Measurements from ENCODE around the gene SUMF1. TPM values are rescaled to one million over a fixed set of nuclear protein-coding genes. Genes with fewer than 3 reads are reported as not detected.
"Not testable (repeated sequence)": the region's sequence is repeated elsewhere in the genome, so short reads cannot be mapped to it uniquely, and the experiment has no call there.

SUMF1 gene
- polyA plus RNA-seq, 1 donor (not counting 4 experiments of a cell fraction or from before 2014, with no cell fraction given) = 36.1 TPM

DNA sequence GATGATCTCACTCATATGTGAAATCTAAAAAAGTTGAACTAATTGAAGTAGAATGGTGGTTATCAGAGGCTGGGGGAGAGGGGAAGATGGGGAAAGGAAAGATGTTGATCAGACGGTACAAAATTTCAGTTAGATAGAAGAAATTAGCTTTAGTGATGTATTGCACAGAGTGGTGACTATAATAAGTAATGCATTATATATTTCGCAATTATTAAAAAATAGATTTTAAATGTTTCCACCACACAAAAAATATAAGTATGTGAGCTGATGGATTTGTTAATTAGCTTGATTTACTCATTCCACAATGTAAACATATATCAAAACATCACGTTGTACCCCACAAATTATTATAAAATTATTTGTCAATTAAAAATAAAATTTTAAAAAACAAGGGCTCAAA is 8.1 kb downstream of the SUMF1 start:
- dilution Hi-C loops (cut with MboI; ENCODE audit: extremely low pct_ligation_motif_present, low sequenced_read_pairs) = no loop called here
- no peaks in the 10 kb centered on the region for H3K36me3 ChIP-seq (ENCODE audit: control insufficient read depth in 2 of 2, extremely low read depth in 1 of 2, insufficient read depth in 2 of 2, low read length in 2 of 2)
- H2AFZ ChIP-seq (ENCODE audit: control insufficient read depth, low read length) = no peak overlapping the region

GRCh38 chr3:4456780-4457179 is 10.3 kb downstream of the SUMF1 start:
- H3K27ac ChIP-seq (ENCODE audit: control insufficient read depth, insufficient read depth, low read length); dilution Hi-C loops (cut with MboI; ENCODE audit: extremely low pct_ligation_motif_present, low sequenced_read_pairs); H3K9me1 ChIP-seq (ENCODE audit: control insufficient read depth, extremely low read depth, insufficient read depth, low read length); DNase-seq (ENCODE audit: low read depth, low spot score); H3K9ac ChIP-seq (ENCODE audit: control insufficient read depth, extremely low read depth, insufficient read depth, low read length); H3K4me2 ChIP-seq (ENCODE audit: control insufficient read depth, extremely low read depth, insufficient read depth, low read depth, low read length); H3K79me2 ChIP-seq (ENCODE audit: control insufficient read depth, insufficient read depth, low read length); H3K36me3 ChIP-seq (ENCODE audit: control insufficient read depth in 2 of 2, extremely low read depth in 1 of 2, insufficient read depth in 2 of 2, low read length in 2 of 2); H2AFZ ChIP-seq (ENCODE audit: control insufficient read depth, low read length); H3K4me3 ChIP-seq (ENCODE audit: control insufficient read depth in 2 of 3, extremely low read depth in 1 of 3, insufficient read depth in 2 of 3, low read depth in 1 of 3, low read length in 3 of 3); FAIRE-seq; H3K27me3 ChIP-seq (ENCODE audit: control insufficient read depth, extremely low read depth, insufficient read depth, low read length); H3K4me1 ChIP-seq (ENCODE audit: control insufficient read depth, extremely low read depth, insufficient read depth, low read length); H3K9me3 ChIP-seq (ENCODE audit: control insufficient read depth, low read depth, low read length); H4K20me1 ChIP-seq (ENCODE audit: control insufficient read depth, extremely low read depth, insufficient read depth, low read length): not testable (repeated sequence)

More for the DNA sequence above, 8.1 kb downstream of the SUMF1 start:
- FAIRE-seq (no peak), DNase-seq (ENCODE audit: low read depth, low spot score) (no peak)
- no peaks in the 10 kb centered on the region for H3K79me2 ChIP-seq (ENCODE audit: control insufficient read depth, insufficient read depth, low read length)
- no peak overlapping the region for H3K27ac ChIP-seq (ENCODE audit: control insufficient read depth, insufficient read depth, low read length)
- H3K9ac ChIP-seq (ENCODE audit: control insufficient read depth, extremely low read depth, insufficient read depth, low read length) = no peak overlapping the region
- no peak overlapping the region for H3K4me3 ChIP-seq (ENCODE audit: control insufficient read depth in 2 of 3, extremely low read depth in 1 of 3, insufficient read depth in 2 of 3, low read depth in 1 of 3, low read length in 3 of 3)
- no peaks in the 10 kb centered on the region for H3K9me1 ChIP-seq (ENCODE audit: control insufficient read depth, extremely low read depth, insufficient read depth, low read length)
- H4K20me1 ChIP-seq (ENCODE audit: control insufficient read depth, extremely low read depth, insufficient read depth, low read length) = no peaks in the 10 kb centered on the region
- H3K4me2 ChIP-seq (ENCODE audit: control insufficient read depth, extremely low read depth, insufficient read depth, low read depth, low read length) = no peak overlapping the region
- no peaks in the 10 kb centered on the region for H3K4me1 ChIP-seq (ENCODE audit: control insufficient read depth, extremely low read depth, insufficient read depth, low read length)
- H3K9me3 ChIP-seq (ENCODE audit: control insufficient read depth, low read depth, low read length) = no peaks in the 10 kb centered on the region
- H3K27me3 ChIP-seq (ENCODE audit: control insufficient read depth, extremely low read depth, insufficient read depth, low read length) = no peaks in the 10 kb centered on the region
- no peak for TF ChIP-seq EZH2 (IDR thresholded peaks at IDR 0.05; ENCODE audit: low read length)
- TF ChIP-seq, protein P1, sequence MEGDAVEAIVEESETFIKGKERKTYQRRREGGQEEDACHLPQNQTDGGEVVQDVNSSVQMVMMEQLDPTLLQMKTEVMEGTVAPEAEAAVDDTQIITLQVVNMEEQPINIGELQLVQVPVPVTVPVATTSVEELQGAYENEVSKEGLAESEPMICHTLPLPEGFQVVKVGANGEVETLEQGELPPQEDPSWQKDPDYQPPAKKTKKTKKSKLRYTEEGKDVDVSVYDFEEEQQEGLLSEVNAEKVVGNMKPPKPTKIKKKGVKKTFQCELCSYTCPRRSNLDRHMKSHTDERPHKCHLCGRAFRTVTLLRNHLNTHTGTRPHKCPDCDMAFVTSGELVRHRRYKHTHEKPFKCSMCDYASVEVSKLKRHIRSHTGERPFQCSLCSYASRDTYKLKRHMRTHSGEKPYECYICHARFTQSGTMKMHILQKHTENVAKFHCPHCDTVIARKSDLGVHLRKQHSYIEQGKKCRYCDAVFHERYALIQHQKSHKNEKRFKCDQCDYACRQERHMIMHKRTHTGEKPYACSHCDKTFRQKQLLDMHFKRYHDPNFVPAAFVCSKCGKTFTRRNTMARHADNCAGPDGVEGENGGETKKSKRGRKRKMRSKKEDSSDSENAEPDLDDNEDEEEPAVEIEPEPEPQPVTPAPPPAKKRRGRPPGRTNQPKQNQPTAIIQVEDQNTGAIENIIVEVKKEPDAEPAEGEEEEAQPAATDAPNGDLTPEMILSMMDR (optimal IDR thresholded peaks at IDR 0.05 in 1 of 3, IDR thresholded peaks at IDR 0.05 in 1 of 3, conservative IDR thresholded peaks at IDR 0.05 in 1 of 3; ENCODE audit: extremely low read depth in 1 of 3, insufficient read depth in 2 of 3, low read length in 3 of 3) = no peak

DNA sequence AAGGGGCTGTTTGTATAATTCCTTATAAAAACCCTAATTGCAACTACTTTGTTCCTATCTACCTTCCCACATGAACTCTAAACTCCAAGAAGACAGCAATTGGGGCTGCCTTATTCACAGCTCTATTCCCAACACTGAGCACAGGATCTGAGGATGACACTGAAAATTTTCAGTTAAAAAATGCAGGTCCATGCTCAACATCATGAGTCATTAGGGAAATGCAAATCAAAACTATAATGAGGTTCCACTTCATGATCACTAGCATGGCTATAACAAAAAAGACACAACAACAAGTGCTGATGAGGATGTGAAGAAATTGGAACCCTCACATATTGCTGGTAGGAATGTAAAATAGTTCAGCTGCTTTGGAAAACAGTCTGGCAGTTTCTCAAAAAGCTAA is 12.9 kb downstream of the SUMF1 start:
- H3K4me1 ChIP-seq (ENCODE audit: control insufficient read depth, extremely low read depth, insufficient read depth, low read length) = no peaks in the 10 kb centered on the region
- no peak overlapping the region for H3K9ac ChIP-seq (ENCODE audit: control insufficient read depth, extremely low read depth, insufficient read depth, low read length)
- no peak overlapping the region for H3K27ac ChIP-seq (ENCODE audit: control insufficient read depth, insufficient read depth, low read length)
- H3K27me3 ChIP-seq (ENCODE audit: control insufficient read depth, extremely low read depth, insufficient read depth, low read length) = no peaks in the 10 kb centered on the region
- peaks cover 0 to 1% of the 10 kb centered on the region in 2 experiments for H3K36me3 ChIP-seq (ENCODE audit: control insufficient read depth in 2 of 2, extremely low read depth in 1 of 2, insufficient read depth in 2 of 2, low read length in 2 of 2)
- no peaks in the 10 kb centered on the region for H3K9me1 ChIP-seq (ENCODE audit: control insufficient read depth, extremely low read depth, insufficient read depth, low read length)
- FAIRE-seq (no peak), DNase-seq (ENCODE audit: low read depth, low spot score) (no peak)
- no peaks in the 10 kb centered on the region for H3K9me3 ChIP-seq (ENCODE audit: control insufficient read depth, low read depth, low read length)
- dilution Hi-C loops (cut with MboI; ENCODE audit: extremely low pct_ligation_motif_present, low sequenced_read_pairs) = no loop called here
- no peak overlapping the region for H3K4me2 ChIP-seq (ENCODE audit: control insufficient read depth, extremely low read depth, insufficient read depth, low read depth, low read length)
- TF ChIP-seq, protein P1 (optimal IDR thresholded peaks at IDR 0.05 in 1 of 3, IDR thresholded peaks at IDR 0.05 in 1 of 3, conservative IDR thresholded peaks at IDR 0.05 in 1 of 3; ENCODE audit: extremely low read depth in 1 of 3, insufficient read depth in 2 of 3, low read length in 3 of 3) = no peak
- no peak for TF ChIP-seq EZH2 (IDR thresholded peaks at IDR 0.05; ENCODE audit: low read length)
- H3K4me3 ChIP-seq (ENCODE audit: control insufficient read depth in 2 of 3, extremely low read depth in 1 of 3, insufficient read depth in 2 of 3, low read depth in 1 of 3, low read length in 3 of 3) = no peak overlapping the region
- no peaks in the 10 kb centered on the region for H3K79me2 ChIP-seq (ENCODE audit: control insufficient read depth, insufficient read depth, low read length)
- H2AFZ ChIP-seq (ENCODE audit: control insufficient read depth, low read length) = no peak overlapping the region
- H4K20me1 ChIP-seq (ENCODE audit: control insufficient read depth, extremely low read depth, insufficient read depth, low read length) = no peaks in the 10 kb centered on the region

Measured in keratinocyte (primary cell).